HepG2 (cell line): ENCODE measurements around the gene CASP1. TPM values are rescaled to one million over a fixed set of nuclear protein-coding genes. Genes with fewer than 3 reads are reported as not detected.
A peak's percentile ranks its signal among the peaks of the same experiment; 100 is the strongest.

Experiments used
- ARID5B ChIP-seq: IDR thresholded peaks from 2 replicates; pipeline ENCODE4 v1.4.0; 2020; ENCODE audit warnings: mild to moderate bottlenecking, missing genetic modification reagents
- ETV5 ChIP-seq: IDR thresholded peaks from 2 replicates; pipeline ENCODE4 v1.6.1; 2018; ENCODE audit warnings: missing biosample characterization, missing genetic modification reagents, inconsistent platforms, borderline replicate concordance
- KAT7 ChIP-seq: IDR thresholded peaks from 2 replicates; pipeline ENCODE4 v1.6.1; 2018; ENCODE audit warnings: borderline replicate concordance, missing compliant biosample characterization
- REST ChIP-seq, 2 experiments: IDR thresholded peaks; 2 replicates each; pipeline ENCODE4 v1.6.1; 2011 to 2012; ENCODE audit warnings: low read length in 2 of 2, borderline replicate concordance in 1 of 2, low read depth in 1 of 2, mild to moderate bottlenecking in 1 of 2, moderate library complexity in 1 of 2
- SKI ChIP-seq: fragments of 450-650 bp; IDR thresholded peaks from one replicate; pipeline ENCODE4 v1.6.1; 2018; ENCODE audit warnings: mild to moderate bottlenecking; ENCODE audit not compliant: partially characterized antibody
- SOX6 ChIP-seq, 2 experiments: fragments of 450-650 bp in 1 of 2; sonication (generic) in 1 of 2; formaldehyde crosslinking in 1 of 2; IDR thresholded peaks; 2 replicates each; pipeline versions ENCODE4 v1.4.0 to v1.6.1; 2017 to 2020; ENCODE audit warnings: antibody characterized with exemption in 1 of 2, mild to moderate bottlenecking in 1 of 2, missing genetic modification reagents in 1 of 2
- STAT5B ChIP-seq: sonication (generic); formaldehyde crosslinking; IDR thresholded peaks from 2 replicates; pipeline ENCODE4 v1.4.0; 2020; ENCODE audit warnings: missing genetic modification reagents
- THYN1 ChIP-seq: sonication (generic); formaldehyde crosslinking; IDR thresholded peaks from 2 replicates; pipeline ENCODE4 v1.8.1; 2023; ENCODE audit warnings: low read depth, mild to moderate bottlenecking, moderate library complexity, missing genetic modification reagents, borderline replicate concordance
- ZNF10 ChIP-seq: sonication (generic); formaldehyde crosslinking; IDR thresholded peaks from 2 replicates; pipeline ENCODE4 v1.4.0; 2020; ENCODE audit warnings: mild to moderate bottlenecking, low read depth, missing genetic modification reagents, borderline replicate concordance
- ZNF331 ChIP-seq: sonication (generic); formaldehyde crosslinking; IDR thresholded peaks from 2 replicates; pipeline ENCODE4 v1.4.0; 2020; ENCODE audit warnings: missing genetic modification reagents
- polyA plus RNA-seq, 8 experiments: library from polyadenylated mRNA; depleted of rRNA in 3 of 8; stranded (reverse) in 7 of 8; unstranded in 1 of 8; fragments of >200 nt; fragmentation: Illumina TruSeq in 4 of 8; extraction: Trizol in 4 of 8; gene quantifications; 2 replicates each; pipeline versions ENCODE4 v1.2.1 to v1.2.3, GENCODE V29; 2011 to 2016; ENCODE audit warnings: low read depth in 4 of 8, missing spikeins in 1 of 8, mixed read lengths in 1 of 8; ENCODE audit not compliant: insufficient read depth in 1 of 8
- total RNA-seq, 5 experiments: library from RNA; depleted of rRNA; stranded (reverse); fragments of >200 nt; fragmentation: Illumina TruSeq; extraction: Trizol; gene quantifications; 2 replicates each; pipeline ENCODE4 v1.2.3, GENCODE V29; 2016; ENCODE audit warnings: low read depth in 1 of 5

CASP1 gene
- total and polyA plus RNA-seq, 2 of the 13 experiments (the other 11 are each of a cell fraction or from before 2014, with no cell fraction given) = 0.34 to 5.2 TPM

- TF ChIP-seq ARID5B (peak; percentile 98), REST (IDR thresholded peaks at IDR 0.05; ENCODE audit: borderline replicate concordance in 1 of 2, low read depth in 1 of 2, low read length in 2 of 2) (peak in 1 of 2 experiments; percentile 49; a peak in 1 of 4 replicates), STAT5B (no peak), KAT7 (CRISPR knock-in tag) (no peak), SOX6 (IDR thresholded peaks at IDR 0.05) (no peak), SOX6 (CRISPR knock-in tag; IDR thresholded peaks at IDR 0.05) (peak; percentile 95), THYN1 (CRISPR knock-in tag) (no peak), ETV5 (CRISPR knock-in tag) (peak; percentile 78; the same call in 1 of the 2 replicates), ZNF331 (CRISPR knock-in tag) (peak; percentile 80), ZNF10 (CRISPR knock-in tag) (no peak), SKI (peak; percentile 53)
These were observed 12.1 kb upstream of the CASP1 start (continued) for GRCh38 chr11:105046898-105047579.
